Activated naive CD4-positive, alpha-beta T cell treated with anti-CD3 and anti-CD28 coated beads, Interleukin-2, amount 50 U/mL, for 16 hours (primary cell): ENCODE measurements around the gene PCDHB4.
"Not testable (repeated sequence)": the region's sequence is repeated elsewhere in the genome, so short reads cannot be mapped to it uniquely, and the experiment has no call there.

ENCODE experiments used
- DNase-seq: peaks from one replicate; pipeline ENCODE4 v3.0.0-alpha.2; 2020

Gene PCDHB4

DNA sequence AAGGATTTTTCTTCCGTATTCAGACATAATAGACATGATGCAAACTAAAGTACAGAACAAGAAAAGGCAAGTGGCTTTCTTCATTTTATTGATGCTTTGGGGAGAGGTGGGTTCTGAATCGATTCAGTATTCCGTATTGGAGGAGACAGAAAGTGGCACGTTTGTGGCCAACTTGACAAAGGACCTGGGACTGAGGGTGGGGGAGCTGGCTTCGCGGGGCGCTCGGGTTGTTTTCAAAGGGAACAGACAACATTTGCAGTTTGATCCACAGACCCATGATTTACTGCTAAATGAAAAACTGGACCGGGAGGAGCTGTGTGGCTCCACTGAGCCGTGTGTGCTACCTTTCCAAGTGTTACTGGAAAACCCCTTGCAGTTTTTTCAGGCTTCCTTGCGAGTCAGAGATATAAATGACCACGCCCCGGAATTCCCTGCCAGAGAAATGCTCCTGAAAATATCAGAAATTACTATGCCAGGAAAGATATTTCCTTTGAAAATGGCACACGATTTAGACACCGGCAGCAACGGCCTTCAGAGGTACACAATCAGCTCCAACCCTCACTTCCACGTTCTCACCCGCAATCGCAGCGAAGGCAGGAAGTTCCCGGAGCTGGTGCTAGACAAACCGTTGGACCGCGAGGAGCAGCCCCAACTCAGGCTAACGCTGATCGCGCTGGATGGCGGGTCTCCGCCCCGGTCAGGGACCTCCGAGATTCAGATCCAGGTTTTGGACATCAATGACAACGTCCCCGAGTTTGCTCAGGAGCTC lies 28.8 kb downstream of the PCDHB4 start:
- no peak for DNase-seq

DNA sequence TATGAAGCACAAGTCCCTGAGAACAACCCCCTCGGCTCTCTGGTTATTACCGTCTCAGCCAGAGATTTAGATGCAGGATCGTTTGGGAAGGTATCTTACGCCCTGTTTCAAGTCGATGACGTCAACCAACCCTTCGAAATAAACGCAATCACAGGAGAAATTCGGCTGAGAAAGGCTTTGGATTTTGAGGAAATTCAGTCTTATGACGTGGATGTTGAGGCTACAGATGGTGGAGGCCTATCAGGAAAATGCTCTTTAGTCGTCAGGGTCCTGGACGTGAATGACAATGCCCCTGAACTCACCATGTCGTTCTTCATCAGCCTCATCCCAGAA lies 29.3 kb downstream of the PCDHB4 start:
- no peak for DNase-seq

DNA sequence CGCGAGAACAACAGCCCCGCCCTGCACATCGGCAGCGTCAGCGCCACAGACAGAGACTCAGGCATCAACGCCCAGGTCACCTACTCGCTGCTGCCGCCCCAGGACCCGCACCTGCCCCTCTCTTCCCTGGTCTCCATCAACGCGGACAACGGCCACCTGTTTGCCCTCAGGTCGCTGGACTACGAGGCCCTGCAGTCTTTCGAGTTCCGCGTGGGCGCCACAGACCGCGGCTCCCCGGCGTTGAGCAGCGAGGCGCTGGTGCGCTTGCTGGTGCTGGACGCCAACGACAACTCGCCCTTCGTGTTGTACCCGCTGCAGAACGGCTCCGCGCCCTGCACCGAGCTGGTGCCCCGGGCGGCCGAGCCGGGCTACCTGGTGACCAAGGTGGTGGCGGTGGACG lies 30.0 kb downstream of the PCDHB4 start:
- not testable (repeated sequence) for DNase-seq

DNA sequence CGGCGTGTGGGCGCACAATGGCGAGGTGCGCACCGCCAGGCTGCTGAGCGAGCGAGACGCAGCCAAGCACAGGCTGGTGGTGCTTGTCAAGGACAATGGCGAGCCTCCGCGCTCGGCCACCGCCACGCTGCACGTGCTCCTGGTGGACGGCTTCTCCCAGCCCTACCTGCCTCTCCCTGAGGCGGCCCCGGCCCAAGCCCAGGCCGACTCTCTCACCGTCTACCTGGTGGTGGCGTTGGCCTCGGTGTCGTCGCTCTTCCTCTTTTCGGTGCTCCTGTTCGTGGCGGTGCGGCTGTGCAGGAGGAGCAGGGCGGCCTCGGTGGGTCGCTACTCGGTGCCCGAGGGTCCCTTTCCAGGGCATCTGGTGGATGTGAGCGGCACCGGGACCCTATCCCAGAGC lies 30.5 kb downstream of the PCDHB4 start:
- not testable (repeated sequence) for DNase-seq

DNA sequence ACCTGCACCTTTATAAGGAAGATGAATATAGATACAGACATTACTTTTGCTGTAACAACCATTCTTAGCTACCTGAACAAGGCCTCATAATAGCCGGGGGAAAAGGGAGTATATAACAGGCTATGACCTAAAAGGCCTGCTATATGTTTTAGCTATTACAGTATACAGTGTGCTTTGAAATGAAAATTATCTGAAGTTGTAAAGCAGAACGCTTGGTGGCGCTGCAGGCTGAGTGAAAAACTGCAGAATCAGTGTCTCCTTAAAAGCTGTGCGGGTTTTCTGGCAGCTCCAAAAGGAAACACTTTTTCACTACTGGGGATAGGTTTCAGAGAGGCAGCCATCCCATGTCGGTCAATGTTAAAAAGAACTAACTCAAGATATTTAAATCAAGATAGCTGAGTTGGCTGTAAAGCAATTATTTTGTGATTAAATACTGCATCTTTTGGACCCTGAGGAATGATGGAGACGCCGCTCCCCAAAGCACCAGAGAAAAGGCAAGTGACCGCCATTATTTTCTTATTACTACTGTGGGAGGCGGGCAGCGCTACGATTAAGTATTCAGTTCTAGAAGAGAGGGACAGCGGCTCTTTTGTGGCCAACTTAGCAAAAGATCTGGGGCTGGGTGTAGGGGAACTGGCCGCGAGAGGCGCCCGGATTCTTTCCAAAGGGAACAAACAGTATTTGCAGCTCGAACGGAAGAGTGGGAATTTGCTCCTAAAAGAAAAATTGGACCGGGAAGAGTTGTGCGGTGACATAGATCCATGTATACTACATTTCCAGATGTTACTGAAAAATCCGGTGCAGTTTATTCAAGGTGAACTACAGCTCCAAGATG lies 34.1 kb downstream of the PCDHB4 start:
- DNase-seq, result no peak

DNA sequence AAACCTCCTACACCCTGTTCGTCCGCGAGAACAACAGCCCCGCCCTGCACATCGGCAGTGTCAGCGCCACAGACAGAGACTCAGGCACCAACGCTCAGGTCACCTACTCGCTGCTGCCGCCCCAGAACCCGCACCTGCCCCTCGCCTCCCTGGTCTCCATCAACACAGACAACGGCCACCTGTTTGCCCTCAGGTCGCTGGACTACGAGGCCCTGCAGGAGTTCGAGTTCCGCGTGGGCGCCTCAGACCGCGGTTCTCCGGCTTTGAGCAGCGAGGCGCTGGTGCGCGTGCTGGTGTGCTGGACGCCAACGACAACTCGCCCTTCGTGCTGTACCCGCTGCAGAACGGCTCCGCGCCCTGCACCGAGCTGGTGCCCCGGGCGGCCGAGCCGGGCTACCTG lies 35.7 kb downstream of the PCDHB4 start:
- not testable (repeated sequence) for DNase-seq

DNA sequence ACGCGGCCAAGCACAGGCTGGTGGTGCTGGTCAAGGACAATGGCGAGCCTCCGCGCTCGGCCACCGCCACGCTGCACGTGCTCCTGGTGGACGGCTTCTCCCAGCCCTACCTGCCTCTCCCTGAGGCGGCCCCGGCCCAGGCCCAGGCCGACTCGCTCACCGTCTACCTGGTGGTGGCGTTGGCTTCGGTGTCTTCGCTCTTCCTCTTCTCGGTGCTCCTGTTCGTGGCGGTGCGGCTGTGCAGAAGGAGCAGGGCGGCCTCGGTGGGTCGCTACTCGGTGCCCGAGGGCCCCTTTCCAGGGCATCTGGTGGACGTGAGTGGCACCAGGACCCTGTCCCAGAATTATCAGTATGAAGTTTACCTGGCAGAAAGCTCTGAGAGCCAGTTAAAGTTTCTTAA lies 36.3 kb downstream of the PCDHB4 start:
- DNase-seq, result not testable (repeated sequence)

DNA sequence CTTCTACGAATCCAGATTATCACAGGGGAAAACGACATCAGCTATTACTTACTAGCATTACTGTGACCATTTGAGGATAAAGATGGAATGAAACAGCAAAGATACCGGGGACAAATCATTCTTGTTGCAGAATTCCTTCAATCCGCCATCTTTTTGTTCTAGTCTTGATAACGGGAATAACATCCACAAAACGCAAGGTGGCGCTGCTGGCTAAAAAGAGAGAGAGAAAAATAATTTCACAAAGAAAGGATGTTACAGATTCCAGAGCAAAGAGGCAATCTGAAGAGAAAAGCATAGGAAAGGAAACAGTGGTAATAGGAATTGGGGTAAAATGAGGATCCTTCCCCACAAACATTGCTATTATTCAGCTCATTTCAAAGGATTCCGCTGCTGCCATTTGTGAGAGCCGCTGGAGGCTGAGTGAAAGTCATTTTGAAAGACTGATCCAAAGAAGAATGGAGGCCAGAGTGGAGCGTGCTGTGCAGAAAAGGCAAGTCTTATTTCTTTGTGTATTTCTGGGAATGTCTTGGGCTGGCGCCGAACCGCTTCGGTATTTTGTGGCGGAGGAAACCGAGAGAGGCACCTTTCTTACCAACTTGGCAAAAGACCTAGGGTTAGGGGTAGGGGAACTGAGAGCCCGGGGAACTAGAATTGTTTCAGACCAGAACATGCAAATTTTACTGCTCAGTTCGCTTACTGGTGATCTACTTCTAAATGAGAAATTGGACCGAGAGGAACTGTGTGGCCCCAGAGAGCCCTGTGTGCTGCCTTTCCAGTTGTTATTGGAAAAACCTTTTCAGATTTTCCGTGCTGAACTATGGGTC lies 51.0 kb downstream of the PCDHB4 start, which contains the start of gene PCDHB7:
Gene PCDHB7 (plus strand): TSS at position 264 of the 824 bp plus-strand sequence. CDS start 192 bp downstream, at position 456.
- no peak for DNase-seq

DNA sequence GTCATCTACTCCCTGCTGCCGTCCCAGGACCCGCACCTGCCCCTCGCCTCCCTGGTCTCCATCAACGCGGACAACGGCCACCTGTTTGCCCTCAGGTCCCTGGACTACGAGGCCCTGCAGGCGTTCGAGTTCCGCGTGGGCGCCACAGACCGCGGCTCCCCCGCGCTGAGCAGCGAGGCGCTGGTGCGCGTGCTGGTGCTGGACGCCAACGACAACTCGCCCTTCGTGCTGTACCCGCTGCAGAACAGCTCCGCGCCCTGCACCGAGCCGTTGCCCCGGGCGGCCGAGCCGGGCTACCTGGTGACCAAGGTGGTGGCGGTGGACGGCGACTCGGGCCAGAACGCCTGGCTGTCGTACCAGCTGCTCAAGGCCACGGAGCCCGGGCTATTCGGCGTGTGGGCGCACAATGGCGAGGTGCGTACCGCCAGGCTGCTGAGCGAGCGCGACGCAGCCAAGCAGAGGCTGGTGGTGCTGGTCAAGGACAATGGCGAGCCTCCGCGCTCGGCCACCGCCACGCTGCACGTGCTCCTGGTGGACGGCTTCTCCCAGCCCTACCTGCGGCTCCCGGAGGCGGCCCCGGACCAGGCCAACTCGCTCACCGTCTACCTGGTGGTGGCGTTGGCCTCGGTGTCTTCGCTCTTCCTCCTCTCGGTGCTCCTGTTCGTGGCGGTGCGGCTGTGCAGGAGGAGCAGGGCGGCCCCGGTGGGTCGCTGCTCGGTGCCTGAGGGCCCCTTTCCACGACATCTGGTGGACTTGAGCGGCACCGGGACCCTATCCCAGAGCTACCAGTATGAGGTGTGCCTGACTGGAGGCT lies 52.9 kb downstream of the PCDHB4 start:
- not testable (repeated sequence) for DNase-seq
